Upper lobe of left lung (tissue), 6 donors: ENCODE measurements around the gene RAPGEF2. TPM values are rescaled to one million over a fixed set of nuclear protein-coding genes. Genes with fewer than 3 reads are reported as not detected.
"Not testable (repeated sequence)": the region's sequence is repeated elsewhere in the genome, so short reads cannot be mapped to it uniquely, and the experiment has no call there.

Experiments used
- ATAC-seq, 2 donors: fragments of 200-7000 bp; cut with Tn5 transposase; one replicate each; pipeline ENCODE4 v1.9.1; 2022; ENCODE audit warnings: mild to moderate bottlenecking in 2 of 2, moderate library complexity in 2 of 2; ENCODE audit not compliant: low FRiP score in 2 of 2
- DNase-seq, 2 donors: peaks; one replicate each; pipeline ENCODE4 v3.0.0-alpha.2; 2019 to 2020
- H3K27ac ChIP-seq, 4 donors: fragments of 200-600 bp; sonication (generic); one replicate each; pipeline ENCODE4 v1.5.1; 2016 to 2019
- H3K27me3 ChIP-seq, 4 donors: fragments of 200-600 bp; sonication (generic); one replicate each; pipeline ENCODE4 v1.5.1; 2017 to 2019
- H3K36me3 ChIP-seq, 4 donors: fragments of 200-600 bp; sonication (generic); one replicate each; pipeline ENCODE4 v1.5.1; 2016 to 2019
- H3K4me1 ChIP-seq, 4 donors: fragments of 200-600 bp; sonication (generic); one replicate each; pipeline ENCODE4 v1.5.1; 2018 to 2019
- H3K4me3 ChIP-seq, 4 donors: fragments of 200-600 bp; sonication (generic); one replicate each; pipeline ENCODE4 v1.5.1; 2017 to 2019; ENCODE audit warnings: mild to moderate bottlenecking in 2 of 4, moderate library complexity in 1 of 4
- H3K9me3 ChIP-seq, 4 donors: fragments of 200-600 bp; sonication (generic); one replicate each; pipeline ENCODE4 v1.5.1; 2018 to 2019
- CTCF ChIP-seq, 6 experiments: fragments of 450-650 bp in 4 of 6; fragments of 200-600 bp in 2 of 6; sonication (generic) in 2 of 6; IDR thresholded peaks; one replicate each; pipeline ENCODE4 v1.5.1; 2016 to 2019; ENCODE audit warnings: antibody characterized with exemption in 6 of 6
- EP300 ChIP-seq, 4 donors: sonication (generic); formaldehyde crosslinking; IDR thresholded peaks; one replicate each; pipeline ENCODE4 v1.5.1; 2017; ENCODE audit warnings: antibody characterized with exemption in 4 of 4, control low read depth in 2 of 4
- POLR2A ChIP-seq, 4 donors: fragments of 450-650 bp; IDR thresholded peaks; one replicate each; pipeline ENCODE4 v1.5.1; 2016 to 2017; ENCODE audit warnings: antibody characterized with exemption in 4 of 4, mild to moderate bottlenecking in 2 of 4
- POLR2AphosphoS5 ChIP-seq, 2 donors: sonication (generic); formaldehyde crosslinking; IDR thresholded peaks; one replicate each; pipeline ENCODE4 v1.5.1; 2017; ENCODE audit warnings: antibody characterized with exemption in 2 of 2
- WGBS, 2 donors: methylation state at CpG; one replicate each; pipeline ENCODE4 v1.1.5; 2017 to 2018; 5-methylcytosine and 5-hydroxymethylcytosine counted together
- total RNA-seq, 6 donors: library from RNA; depleted of rRNA in 4 of 6; stranded (reverse); fragments of >200 nt in 4 of 6; gene quantifications; one replicate each; pipeline versions ENCODE4 v1.1.0 to v1.2.1, GENCODE V29; 2016 to 2021
- donor health status: DM: no; HTN: no; CAD: no; lungs with moderate emphysema.
- donor health status: DM: no; HTN: yes; CAD: no; lungs with severe emphysema.

The RAPGEF2 gene
- total RNA-seq, 6 donors from 2014 or later = 53.3 to 122 (median 66.3) TPM

- H3K27ac ChIP-seq = no peak overlapping the region
- H3K9me3 ChIP-seq = no peaks in the 10 kb centered on the region
- TF ChIP-seq POLR2A (IDR thresholded peaks at IDR 0.05) (no peak), EP300 (IDR thresholded peaks at IDR 0.05) (no peak), CTCF (IDR thresholded peaks at IDR 0.05) (no peak), POLR2AphosphoS5 (IDR thresholded peaks at IDR 0.05) (no peak)
- no peak overlapping the region for H3K4me3 ChIP-seq
- 50 to 56% methylated on average over 3 of the region's 3 CpGs for WGBS, 2 donors
- no peak for ATAC-seq
- no peaks in the 10 kb centered on the region for H3K36me3 ChIP-seq
- no peak for DNase-seq
- H3K4me1 ChIP-seq = peaks cover 0 to 9% (median 0%) of the 10 kb centered on the region in 4 donors
- H3K27me3 ChIP-seq = no peaks in the 10 kb centered on the region
These were observed 27.3 kb upstream of the RAPGEF2 start for GRCh38 chr4:159075531-159075932.

GRCh38 chr4:159077018-159077417 is 25.9 kb upstream of the RAPGEF2 start:
- ATAC-seq, DNase-seq, H3K27ac ChIP-seq, H3K4me1 ChIP-seq, H3K27me3 ChIP-seq, H3K4me3 ChIP-seq, H3K36me3 ChIP-seq, H3K9me3 ChIP-seq: not testable (repeated sequence)
- WGBS, 2 donors = 92 to 99% methylated on average over 13 of the region's 13 CpGs

- ATAC-seq (no peak), DNase-seq (no peak)
- Histone ChIP-seq H3K27me3 (no peaks in the 10 kb centered on the region), H3K4me1 (peaks cover 0 to 5% (median 0%) of the 10 kb centered on the region in 4 donors), H3K9me3 (no peaks in the 10 kb centered on the region), H3K36me3 (no peaks in the 10 kb centered on the region), H3K27ac (no peak overlapping the region), H3K4me3 (no peak overlapping the region)
- no peak for TF ChIP-seq POLR2A (IDR thresholded peaks at IDR 0.05)
- TF ChIP-seq EP300 (IDR thresholded peaks at IDR 0.05) = no peak
- TF ChIP-seq CTCF (IDR thresholded peaks at IDR 0.05) = no peak
- TF ChIP-seq POLR2AphosphoS5 (IDR thresholded peaks at IDR 0.05) = no peak
- 72 to 79% methylated on average over 6 of the region's 6 CpGs for WGBS, 2 donors
These were observed 25.0 kb upstream of the RAPGEF2 start for GRCh38 chr4:159077702-159078495.

- H3K36me3 ChIP-seq = no peaks in the 10 kb centered on the region
- no peak overlapping the region for H3K27ac ChIP-seq
- H3K4me1 ChIP-seq = peaks cover 0 to 5% (median 0%) of the 10 kb centered on the region in 4 donors
- no peak for ATAC-seq
- DNase-seq = no peak
- TF ChIP-seq CTCF (IDR thresholded peaks at IDR 0.05) = no peak
- no peak for TF ChIP-seq POLR2A (IDR thresholded peaks at IDR 0.05)
- TF ChIP-seq POLR2AphosphoS5 (IDR thresholded peaks at IDR 0.05) = no peak
- no peak for TF ChIP-seq EP300 (IDR thresholded peaks at IDR 0.05)
- H3K27me3 ChIP-seq = no peaks in the 10 kb centered on the region
- no peak overlapping the region for H3K4me3 ChIP-seq
- WGBS, 2 donors = 79 to 82% methylated on average over 2 of the region's 2 CpGs
- no peaks in the 10 kb centered on the region for H3K9me3 ChIP-seq
These were observed 23.8 kb upstream of the RAPGEF2 start for GRCh38 chr4:159079074-159079473.

- no peak overlapping the region for H3K27ac ChIP-seq
- TF ChIP-seq EP300 (IDR thresholded peaks at IDR 0.05) = no peak
- no peak for TF ChIP-seq POLR2A (IDR thresholded peaks at IDR 0.05)
- TF ChIP-seq POLR2AphosphoS5 (IDR thresholded peaks at IDR 0.05) = no peak
- TF ChIP-seq CTCF (IDR thresholded peaks at IDR 0.05) = no peak
- DNase-seq (no peak), ATAC-seq (no peak)
- no peaks in the 10 kb centered on the region for H3K36me3 ChIP-seq
- H3K27me3 ChIP-seq = no peaks in the 10 kb centered on the region
- H3K4me3 ChIP-seq = no peak overlapping the region
- H3K9me3 ChIP-seq = no peaks in the 10 kb centered on the region
- WGBS, 2 donors = 98 to 100% methylated on average over 2 of the region's 2 CpGs
- no peaks in the 10 kb centered on the region for H3K4me1 ChIP-seq
These were observed 16.3 kb upstream of the RAPGEF2 start for GRCh38 chr4:159086606-159087005.
